ENCODE measurements around the gene DCLRE1C.

GRCh38 chr10:14954001-14954770 lies at the start of gene DCLRE1C:
- TF ChIP-seq CTCF (IDR thresholded peaks at IDR 0.05; ENCODE audit: extremely low read depth in 1 of 2, insufficient read depth in 1 of 2, low read depth in 1 of 2, low read length in 2 of 2) = no peak
- TF ChIP-seq POLR2AphosphoS5 (IDR thresholded peaks at IDR 0.05; ENCODE audit: insufficient read depth, low read depth, low read length) = peak; percentile 81
- TF ChIP-seq EZH2 (IDR thresholded peaks at IDR 0.05; ENCODE audit: borderline replicate concordance, low read depth, low read length, severe bottlenecking) = no peak
- peak; percentile 71 for TF ChIP-seq POLR2A (IDR thresholded peaks at IDR 0.05; ENCODE audit: low read depth, low read length)
- TF ChIP-seq MAX (IDR thresholded peaks at IDR 0.05; ENCODE audit: insufficient read depth, insufficient read length) = peak; percentile 92
- TF ChIP-seq FOS (IDR thresholded peaks at IDR 0.05; ENCODE audit: borderline replicate concordance, insufficient read depth, low read length) = no peak

Data from endothelial cell of umbilical vein (primary cell).